Measurements from ENCODE around the gene TSPAN3. TPM values are rescaled to one million over a fixed set of nuclear protein-coding genes. Genes with fewer than 3 reads are reported as not detected.

Gene TSPAN3
- total RNA-seq, 2 experiments from 2014 or later: 49.1 to 49.4 TPM

Other genes with a start within 250 kb of the TSPAN3 start
- gene SCAPER, start 165.8 kb downstream of the TSPAN3 start, total RNA-seq: 10 to 100 TPM; 18.6 to 19.8 TPM
- gene RCN2, start 139.4 kb downstream of the TSPAN3 start, total RNA-seq: 10 to 100 TPM; 35.0 to 36.6 TPM
- gene PSTPIP1, start 76.0 kb downstream of the TSPAN3 start, total RNA-seq: 100 to 1,000 TPM; 137 TPM

Data from activated CD8-positive, alpha-beta memory T cell treated with anti-CD3 and anti-CD28 coated beads for 36 hours (primary cell).